CD14-positive monocyte (primary cell): ENCODE results near the gene ARHGEF16. TPM values are rescaled to one million over a fixed set of nuclear protein-coding genes. Genes with fewer than 3 reads are reported as not detected.

ENCODE experiments used
- DNase-seq, 3 donors: peaks; one replicate each; pipeline ENCODE4 v3.0.0-alpha.2; 2011 to 2022
- H2AFZ ChIP-seq: 2 replicates; pipeline ENCODE4 v1.6.0; 2012; ENCODE audit warnings: mild to moderate bottlenecking, low read depth, low read length, inconsistent platforms; ENCODE audit not compliant: insufficient read depth, poor library complexity, severe bottlenecking
- H3K27ac ChIP-seq, 2 donors: 1 replicate in 1 of 2; 2 replicates in 1 of 2; pipeline ENCODE4 v1.5.1; 2012 to 2013; ENCODE audit warnings: low read length in 2 of 2, control low read depth in 1 of 2, inconsistent platforms in 1 of 2, low read depth in 1 of 2, mild to moderate bottlenecking in 1 of 2
- H3K27me3 ChIP-seq, 2 donors: one replicate each; pipeline versions ENCODE4 v1.6.0 to v1.6.1; 2011 to 2013; ENCODE audit warnings: low read length in 2 of 2; ENCODE audit not compliant: control insufficient read depth in 2 of 2, insufficient read depth in 2 of 2
- H3K36me3 ChIP-seq, 2 donors: replicated peaks in 1 of 2; 1 replicate in 1 of 2; 2 replicates in 1 of 2; pipeline versions ENCODE4 v1.5.1 to v1.6.1; 2012 to 2013; ENCODE audit warnings: low read length in 2 of 2, control low read depth in 1 of 2, inconsistent platforms in 1 of 2, mild to moderate bottlenecking in 1 of 2; ENCODE audit not compliant: insufficient read depth in 2 of 2, control insufficient read depth in 1 of 2
- H3K4me1 ChIP-seq, 2 donors: 1 replicate in 1 of 2; 2 replicates in 1 of 2; pipeline versions ENCODE4 v1.5.1 to v1.6.1; 2012 to 2013; ENCODE audit warnings: low read length in 2 of 2, control low read depth in 1 of 2, inconsistent platforms in 1 of 2, mild to moderate bottlenecking in 1 of 2, moderate library complexity in 1 of 2; ENCODE audit not compliant: insufficient read depth in 2 of 2, control insufficient read depth in 1 of 2
- H3K4me2 ChIP-seq: replicated peaks from 2 replicates; pipeline ENCODE3; 2012; ENCODE audit warnings: low read length, moderate library complexity, mild to moderate bottlenecking; ENCODE audit not compliant: poor library complexity, severe bottlenecking; ENCODE audit errors: extremely low read depth
- H3K4me3 ChIP-seq, 3 experiments: fragments of 200-600 bp in 1 of 3; sonication (generic) in 1 of 3; replicated peaks in 1 of 3; 1 replicate in 2 of 3; 2 replicates in 1 of 3; pipeline ENCODE4 v1.5.1; 2011 to 2013; ENCODE audit warnings: low read length in 3 of 3, mild to moderate bottlenecking in 3 of 3, control low read depth in 2 of 3, low read depth in 2 of 3, inconsistent platforms in 1 of 3, moderate library complexity in 1 of 3
- H3K79me2 ChIP-seq: 2 replicates; pipeline ENCODE4 v1.6.0; 2012; ENCODE audit warnings: mild to moderate bottlenecking, control low read depth, inconsistent platforms, low read length, moderate library complexity; ENCODE audit not compliant: insufficient read depth
- H3K9ac ChIP-seq: 2 replicates; pipeline ENCODE4 v1.6.0; 2017; ENCODE audit warnings: low read length, mild to moderate bottlenecking; ENCODE audit not compliant: insufficient read depth, poor library complexity, severe bottlenecking
- H3K9me3 ChIP-seq, 2 donors: replicated peaks in 1 of 2; 1 replicate in 1 of 2; 2 replicates in 1 of 2; pipeline versions ENCODE4 v1.5.1 to v1.6.1; 2012 to 2013; ENCODE audit warnings: low read length in 2 of 2, control low read depth in 1 of 2; ENCODE audit not compliant: control insufficient read depth in 1 of 2, insufficient read depth in 1 of 2
- H4K20me1 ChIP-seq: 2 replicates; pipeline ENCODE4 v1.6.0; 2012; ENCODE audit warnings: mild to moderate bottlenecking, low read length, control low read depth, moderate library complexity; ENCODE audit not compliant: insufficient read depth
- H3K27ac Mint-ChIP-seq, 7 donors: one replicate each; pipeline ENCODE4 v1.8.0; 2020; ENCODE audit warnings: mild to moderate bottlenecking in 7 of 7, mixed read lengths in 7 of 7, moderate library complexity in 6 of 7, inconsistent platforms in 2 of 7
- H3K27me3 Mint-ChIP-seq, 3 donors: one replicate each; pipeline ENCODE4 v1.8.0; 2021 to 2022; ENCODE audit warnings: low read depth in 3 of 3, mild to moderate bottlenecking in 3 of 3, mixed read lengths in 3 of 3, moderate library complexity in 3 of 3, inconsistent platforms in 1 of 3
- H3K36me3 Mint-ChIP-seq, 2 donors: one replicate each; pipeline ENCODE4 v1.8.0; 2020; ENCODE audit warnings: mixed read lengths in 2 of 2, inconsistent platforms in 1 of 2, mild to moderate bottlenecking in 1 of 2
- H3K4me1 Mint-ChIP-seq: one replicate; pipeline ENCODE4 v1.8.0; 2020; ENCODE audit warnings: mild to moderate bottlenecking, mixed read lengths
- H3K4me3 Mint-ChIP-seq, 2 donors: one replicate each; pipeline ENCODE4 v1.8.0; 2020; ENCODE audit warnings: mild to moderate bottlenecking in 2 of 2, mixed read lengths in 2 of 2, moderate library complexity in 1 of 2
- H3K9me3 Mint-ChIP-seq, 7 donors: one replicate each; pipeline ENCODE4 v1.8.0; 2020 to 2022; ENCODE audit warnings: mixed read lengths in 7 of 7, mild to moderate bottlenecking in 6 of 7, moderate library complexity in 6 of 7, inconsistent platforms in 2 of 7
- CTCF ChIP-seq: fragments of 200-600 bp; IDR thresholded peaks from one replicate; pipeline ENCODE4 v1.8.0; 2022; ENCODE audit warnings: antibody characterized with exemption, mild to moderate bottlenecking
- WGBS: methylation state at CpG from one replicate; pipeline ENCODE4 v1.1.5; 2013; ENCODE audit warnings: missing lambda C conversion rate; ENCODE audit not compliant: insufficient coverage; 5-methylcytosine and 5-hydroxymethylcytosine counted together
- intact Hi-C, 2 donors: fragments of 100-400 bp; cut with micrococcal nuclease; formaldehyde crosslinking; loops; one replicate each; pipeline versions ENCODE4 v1.15.0 to v1.15.1; 2023
- polyA plus RNA-seq, 3 donors: library from polyadenylated mRNA; depleted of rRNA in 1 of 3; unstranded in 2 of 3; stranded (reverse) in 1 of 3; fragments of 300-500 nt in 2 of 3; fragments of >200 nt in 1 of 3; fragmentation: Illumina TruSeq in 2 of 3; gene quantifications; 1 replicate in 2 of 3; 2 replicates in 1 of 3; pipeline ENCODE4 v1.2.3, GENCODE V29; 2012 to 2021

Gene ARHGEF16
- polyA plus RNA-seq, 3 donors = not detected

- intact Hi-C loops = no loop called here
- no peak overlapping the region for H2AFZ ChIP-seq
- no peaks in the 10 kb centered on the region for H4K20me1 ChIP-seq
- Mint-ChIP-seq H3K4me3 (no peak overlapping the region), H3K27ac (no peak overlapping the region), H3K36me3 (no peaks in the 10 kb centered on the region), H3K4me1 (peaks cover 2% of the 10 kb centered on the region), H3K27me3 (peaks cover 1 to 5% (median 5%) of the 10 kb centered on the region in 3 donors), H3K9me3 (peaks cover 0 to 8% (median 2%) of the 10 kb centered on the region in 7 donors)
- no peaks in the 10 kb centered on the region for H3K79me2 ChIP-seq
- H3K4me3 ChIP-seq = no peak overlapping the region
- no peaks in the 10 kb centered on the region for H3K9me3 ChIP-seq
- WGBS = 100% methylated on average over 9 of the region's 17 CpGs
- no peak overlapping the region for H3K27ac ChIP-seq
- H3K9ac ChIP-seq = no peak overlapping the region
- H3K27me3 ChIP-seq = no peaks in the 10 kb centered on the region
- no peaks in the 10 kb centered on the region for H3K4me1 ChIP-seq
- no peaks in the 10 kb centered on the region for H3K36me3 ChIP-seq
- DNase-seq = no peak
- TF ChIP-seq CTCF = no peak
- H3K4me2 ChIP-seq = no peak overlapping the region
These were observed 59.9 kb downstream of the ARHGEF16 start for GRCh38 chr1:3514404-3514803.

GRCh38 chr1:3515272-3515671 lies 60.8 kb downstream of the ARHGEF16 start:
- peaks cover 1 to 5% (median 5%) of the 10 kb centered on the region in 3 donors for H3K27me3 Mint-ChIP-seq
- H3K4me3 ChIP-seq = no peak overlapping the region

More at GRCh38 chr1:3515272-3515671, 60.8 kb downstream of the ARHGEF16 start:
- no peak for TF ChIP-seq CTCF
- no peaks in the 10 kb centered on the region for H4K20me1 ChIP-seq
- no peak for DNase-seq
- Mint-ChIP-seq H3K4me1 (peaks cover 2% of the 10 kb centered on the region), H3K27ac (no peak overlapping the region), H3K9me3 (peaks cover 0 to 8% (median 2%) of the 10 kb centered on the region in 7 donors), H3K36me3 (no peaks in the 10 kb centered on the region), H3K4me3 (no peak overlapping the region)
- no peak overlapping the region for H3K4me2 ChIP-seq
- no peak overlapping the region for H3K9ac ChIP-seq
- H2AFZ ChIP-seq = no peak overlapping the region
- intact Hi-C loops = no loop called here
- H3K27ac ChIP-seq = no peak overlapping the region
- 89% methylated on average over 5 of the region's 12 CpGs for WGBS
- no peaks in the 10 kb centered on the region for H3K9me3 ChIP-seq
- H3K27me3 ChIP-seq = no peaks in the 10 kb centered on the region
- H3K79me2 ChIP-seq = no peaks in the 10 kb centered on the region
- no peaks in the 10 kb centered on the region for H3K36me3 ChIP-seq
- no peaks in the 10 kb centered on the region for H3K4me1 ChIP-seq
